CD4-positive, alpha-beta T cell treated with Interleukin-1 beta for 1 hour (primary cell): ENCODE data around the gene CDK5RAP2.

Source experiments
- DNase-seq, 2 donors: peaks; one replicate each; pipeline ENCODE4 v3.0.0-alpha.2; 2020 to 2022

CDK5RAP2 gene

GRCh38 chr9:120433701-120434100 lies 146.3 kb downstream of the CDK5RAP2 start:
- DNase-seq: no peak

- no peak for DNase-seq
These were observed 147.4 kb downstream of the CDK5RAP2 start for GRCh38 chr9:120432600-120432999.

- no peak for DNase-seq
These were observed 148.7 kb downstream of the CDK5RAP2 start for GRCh38 chr9:120431268-120431667.

- DNase-seq: no peak
These were observed 155.7 kb downstream of the CDK5RAP2 start for GRCh38 chr9:120424248-120424647.

GRCh38 chr9:120423812-120424211 lies 156.2 kb downstream of the CDK5RAP2 start:
- DNase-seq: no peak

GRCh38 chr9:120421977-120422376 lies 158.0 kb downstream of the CDK5RAP2 start:
- DNase-seq: no peak

GRCh38 chr9:120418315-120418714 lies 161.7 kb downstream of the CDK5RAP2 start:
- DNase-seq: no peak

- no peak for DNase-seq
These were observed 163.1 kb downstream of the CDK5RAP2 start for GRCh38 chr9:120416781-120417427.

GRCh38 chr9:120413121-120414048 lies 166.6 kb downstream of the CDK5RAP2 start:
- DNase-seq: no peak

- no peak for DNase-seq
These were observed 167.5 kb downstream of the CDK5RAP2 start for GRCh38 chr9:120412425-120412951.

GRCh38 chr9:120411862-120412424 lies 168.0 kb downstream of the CDK5RAP2 start:
- DNase-seq: no peak

- DNase-seq: no peak
These were observed 169.0 kb downstream of the CDK5RAP2 start for GRCh38 chr9:120410925-120411501.

- DNase-seq: no peak
These were observed 171.2 kb downstream of the CDK5RAP2 start for GRCh38 chr9:120408680-120409258.

GRCh38 chr9:120405860-120406259 lies 174.1 kb downstream of the CDK5RAP2 start:
- DNase-seq: no peak

GRCh38 chr9:120405134-120405533 lies 174.8 kb downstream of the CDK5RAP2 start:
- no peak for DNase-seq

GRCh38 chr9:120403543-120403856 lies 176.5 kb downstream of the CDK5RAP2 start:
- no peak for DNase-seq

- no peak for DNase-seq
These were observed 177.0 kb downstream of the CDK5RAP2 start for GRCh38 chr9:120402741-120403542.

GRCh38 chr9:120399940-120400339 lies 180.0 kb downstream of the CDK5RAP2 start:
- DNase-seq: no peak

GRCh38 chr9:120398286-120398685 lies 181.7 kb downstream of the CDK5RAP2 start:
- no peak for DNase-seq

- no peak for DNase-seq
These were observed 182.5 kb downstream of the CDK5RAP2 start for GRCh38 chr9:120397453-120397852.

- DNase-seq: no peak
These were observed 183.0 kb downstream of the CDK5RAP2 start for GRCh38 chr9:120396931-120397330.

- no peak for DNase-seq
These were observed 183.5 kb downstream of the CDK5RAP2 start for GRCh38 chr9:120396418-120396817.
